Stomach (tissue), 9 donors: Measurements from ENCODE around the gene PKD1L1. TPM values are rescaled to one million over a fixed set of nuclear protein-coding genes. Genes with fewer than 3 reads are reported as not detected.
A peak's percentile ranks its signal among the peaks of the same experiment; 100 is the strongest.

Experiments
- DNase-seq, 2 donors: peaks; one replicate each; pipeline versions ENCODE4 v3.0.0 to v3.0.0-alpha.2; 2013 to 2019
- H3K27ac ChIP-seq, 5 donors: fragments of 200-600 bp in 4 of 5; sonication (generic) in 4 of 5; one replicate each; pipeline ENCODE4 v1.5.1; 2013 to 2019; ENCODE audit warnings: mild to moderate bottlenecking in 1 of 5, moderate library complexity in 1 of 5
- H3K27me3 ChIP-seq, 3 donors: fragments of 200-600 bp; sonication (generic); one replicate each; pipeline ENCODE4 v1.5.1; 2017 to 2019; ENCODE audit warnings: mixed run types in 1 of 3
- H3K36me3 ChIP-seq, 4 donors: fragments of 200-600 bp; sonication (generic); 1 replicate in 3 of 4; 2 replicates in 1 of 4; pipeline ENCODE4 v1.5.1; 2016 to 2019
- H3K4me1 ChIP-seq, 4 donors: fragments of 200-600 bp; sonication (generic); one replicate each; pipeline ENCODE4 v1.5.1; 2016 to 2019
- H3K4me3 ChIP-seq, 4 donors: fragments of 200-600 bp; sonication (generic) in 3 of 4; one replicate each; pipeline ENCODE4 v1.5.1; 2016 to 2019; ENCODE audit warnings: mild to moderate bottlenecking in 1 of 4
- H3K9me3 ChIP-seq, 4 donors: fragments of 200-600 bp; sonication (generic); one replicate each; pipeline ENCODE4 v1.5.1; 2016 to 2019
- CTCF ChIP-seq, 7 experiments: fragments of 450-650 bp in 4 of 7; fragments of 200-600 bp in 3 of 7; sonication (generic) in 3 of 7; IDR thresholded peaks; one replicate each; pipeline ENCODE4 v1.5.1; 2016 to 2019; ENCODE audit warnings: antibody characterized with exemption in 7 of 7, control low read depth in 2 of 7, mild to moderate bottlenecking in 1 of 7
- EP300 ChIP-seq: sonication (generic); formaldehyde crosslinking; IDR thresholded peaks from one replicate; pipeline ENCODE4 v1.6.1; 2017; ENCODE audit warnings: antibody characterized with exemption
- POLR2A ChIP-seq, 4 donors: fragments of 450-650 bp; IDR thresholded peaks; one replicate each; pipeline ENCODE4 v1.6.1; 2016; ENCODE audit warnings: antibody characterized with exemption in 4 of 4, control low read depth in 2 of 4, mild to moderate bottlenecking in 1 of 4, moderate library complexity in 1 of 4
- POLR2AphosphoS5 ChIP-seq, 3 donors: sonication (generic); formaldehyde crosslinking; IDR thresholded peaks; one replicate each; pipeline ENCODE4 v1.6.1; 2016; ENCODE audit warnings: antibody characterized with exemption in 3 of 3
- WGBS, 5 donors: extraction: QIAGEN DNeasy Blood & Tissue Kit in 3 of 5; methylation state at CpG; one replicate each; pipeline versions ENCODE4 v1.1.5 to v1.1.7; 2013 to 2018; 5-methylcytosine and 5-hydroxymethylcytosine counted together
- intact Hi-C: fragments of 100-400 bp; cut with DNase I; formaldehyde crosslinking; loops from one replicate; pipeline ENCODE4 v1.15.1; 2023; ENCODE audit warnings: low total_unique reads
- polyA plus RNA-seq, 3 donors: library from polyadenylated mRNA; stranded (reverse); fragments of 200-250 nt; gene quantifications; one replicate each; pipeline ENCODE4 v1.2.3, GENCODE V29; 2013
- total RNA-seq, 5 donors: library from RNA; depleted of rRNA; stranded (reverse); fragments of >200 nt; gene quantifications; one replicate each; pipeline versions ENCODE4 v1.1.0 to v1.2.3, GENCODE V29; 2014 to 2016
- donor health status: healthy with polysubstance abuse.
- donor health status: Bipolar disorder and iron deficiency.
- donor health status: healthy.

Gene PKD1L1
- total and polyA plus RNA-seq, 8 donors = under 0.01 to 1.2 (median 0.10) TPM; not detected in 2

- H3K9me3 ChIP-seq = no peaks in the 10 kb centered on the region
- intact Hi-C loops = no loop called here
- H3K27me3 ChIP-seq = no peaks in the 10 kb centered on the region
- no peak overlapping the region for H3K27ac ChIP-seq
- H3K4me1 ChIP-seq = peaks cover 0 to 7% (median 0%) of the 10 kb centered on the region in 4 donors
- no peak overlapping the region for H3K4me3 ChIP-seq
- no peak for TF ChIP-seq POLR2AphosphoS5 (IDR thresholded peaks at IDR 0.05)
- no peak for TF ChIP-seq EP300
- TF ChIP-seq CTCF (IDR thresholded peaks at IDR 0.05) = no peak
- no peak for TF ChIP-seq POLR2A (IDR thresholded peaks at IDR 0.05)
- WGBS, 5 donors = 51 to 60% (median 57%) methylated on average over 3 of the region's 3 CpGs
- H3K36me3 ChIP-seq = no peaks in the 10 kb centered on the region
- DNase-seq = no peak
These were observed 155.6 kb downstream of the PKD1L1 start for GRCh38 chr7:47792521-47793121.

GRCh38 chr7:47791682-47792081, 156.6 kb downstream of the PKD1L1 start:
- no peak for DNase-seq
- Histone ChIP-seq H3K4me1 (peaks cover 0 to 8% (median 4%) of the 10 kb centered on the region in 4 donors), H3K27me3 (no peaks in the 10 kb centered on the region), H3K36me3 (no peaks in the 10 kb centered on the region), H3K9me3 (no peaks in the 10 kb centered on the region), H3K27ac (no peak overlapping the region), H3K4me3 (no peak overlapping the region)
- intact Hi-C loops = no loop called here
- 71 to 87% (median 79%) methylated on average over 4 of the region's 4 CpGs for WGBS, 5 donors
- no peak for TF ChIP-seq POLR2AphosphoS5 (IDR thresholded peaks at IDR 0.05)

- 92 to 97% (median 95%) methylated on average over 4 of the region's 4 CpGs for WGBS, 5 donors
- intact Hi-C loops = no loop called here
- Histone ChIP-seq H3K36me3 (no peaks in the 10 kb centered on the region), H3K27ac (no peak overlapping the region), H3K9me3 (no peaks in the 10 kb centered on the region), H3K27me3 (no peaks in the 10 kb centered on the region), H3K4me1 (peaks cover 0 to 23% (median 14%) of the 10 kb centered on the region in 4 donors), H3K4me3 (no peak overlapping the region)
- DNase-seq = no peak
- no peak for TF ChIP-seq CTCF (IDR thresholded peaks at IDR 0.05)
- TF ChIP-seq EP300 = no peak
- TF ChIP-seq POLR2A (IDR thresholded peaks at IDR 0.05) = no peak
- TF ChIP-seq POLR2AphosphoS5 (IDR thresholded peaks at IDR 0.05) = no peak
These were observed 160.2 kb downstream of the PKD1L1 start for GRCh38 chr7:47788083-47788482.

- H3K9me3 ChIP-seq = no peaks in the 10 kb centered on the region
- H3K27me3 ChIP-seq = no peaks in the 10 kb centered on the region
- H3K36me3 ChIP-seq = no peaks in the 10 kb centered on the region
- intact Hi-C loops = no loop called here
- H3K4me1 ChIP-seq = peaks cover 0 to 28% (median 16%) of the 10 kb centered on the region in 4 donors
- 71 to 82% (median 76%) methylated on average over 9 of the region's 9 CpGs for WGBS, 5 donors
- H3K4me3 ChIP-seq = no peak overlapping the region
- TF ChIP-seq POLR2AphosphoS5 (IDR thresholded peaks at IDR 0.05) (no peak), POLR2A (IDR thresholded peaks at IDR 0.05) (no peak), EP300 (no peak), CTCF (IDR thresholded peaks at IDR 0.05) (no peak)
- no peak for DNase-seq
- H3K27ac ChIP-seq = peak overlapping the region in 2 of 5 donors; percentile 56 to 70
These were observed 160.8 kb downstream of the PKD1L1 start for GRCh38 chr7:47787249-47788069.
